BLaER1 (cell line): Measurements from ENCODE around the gene RNF10.

Source experiments
- H3K27ac ChIP-seq: shearing (Covaris generic); formaldehyde crosslinking; 2 replicates; pipeline ENCODE4 v1.8.1; 2022
- H3K27me3 ChIP-seq: shearing (Covaris generic); formaldehyde crosslinking; 2 replicates; pipeline ENCODE4 v1.8.1; 2022
- H3K36me3 ChIP-seq: shearing (Covaris generic); formaldehyde crosslinking; 2 replicates; pipeline ENCODE4 v1.8.1; 2022
- H3K4me1 ChIP-seq: shearing (Covaris generic); formaldehyde crosslinking; 2 replicates; pipeline ENCODE4 v1.8.1; 2022
- H3K4me2 ChIP-seq: shearing (Covaris generic); formaldehyde crosslinking; 2 replicates; pipeline ENCODE4 v1.8.1; 2022
- H3K4me3 ChIP-seq: shearing (Covaris generic); formaldehyde crosslinking; 2 replicates; pipeline ENCODE4 v1.8.1; 2022
- H3K9ac ChIP-seq: shearing (Covaris generic); formaldehyde crosslinking; 2 replicates; pipeline ENCODE4 v1.8.1; 2022
- H3K9me3 ChIP-seq: shearing (Covaris generic); formaldehyde crosslinking; 2 replicates; pipeline ENCODE4 v1.8.1; 2022
- H4K20me1 ChIP-seq: shearing (Covaris generic); formaldehyde crosslinking; 2 replicates; pipeline ENCODE4 v1.8.1; 2022
- Cebpa-rat ChIP-seq: shearing (Covaris generic); IDR thresholded peaks from 2 replicates; pipeline ENCODE4 v1.8.1; 2022

RNF10 gene

GRCh38 chr12:120574106-120574505 is 40.0 kb downstream of the RNF10 start:
- no peak overlapping the region for H3K4me3 ChIP-seq
- peaks cover 100% of the 10 kb centered on the region for H3K36me3 ChIP-seq
- H4K20me1 ChIP-seq, result peaks cover 59% of the 10 kb centered on the region
- H3K27ac ChIP-seq, result no peak overlapping the region
- H3K4me1 ChIP-seq, result no peaks in the 10 kb centered on the region
- no peaks in the 10 kb centered on the region for H3K27me3 ChIP-seq
- no peak overlapping the region for H3K9ac ChIP-seq
- no peak overlapping the region for H3K4me2 ChIP-seq
- TF ChIP-seq Cebpa-rat, result no peak
- no peaks in the 10 kb centered on the region for H3K9me3 ChIP-seq

- no peak for TF ChIP-seq Cebpa-rat
- H3K36me3 ChIP-seq, result peaks cover 57% of the 10 kb centered on the region
- peaks cover 18% of the 10 kb centered on the region for H3K27me3 ChIP-seq
- no peak overlapping the region for H3K9ac ChIP-seq
- no peaks in the 10 kb centered on the region for H3K9me3 ChIP-seq
- H3K27ac ChIP-seq, result no peak overlapping the region
- H4K20me1 ChIP-seq, result peaks cover 40% of the 10 kb centered on the region; the same call in 1 of the 2 replicates
- peaks cover 26% of the 10 kb centered on the region for H3K4me1 ChIP-seq
- no peak overlapping the region for H3K4me3 ChIP-seq
- H3K4me2 ChIP-seq, result no peak overlapping the region
Observed at GRCh38 chr12:120579179-120579578, 45.0 kb downstream of the RNF10 start.

GRCh38 chr12:120580787-120581723 is 46.9 kb downstream of the RNF10 start, which contains the start of gene POP5:
TSS of gene POP5 (minus strand) at chr12:120581402. CDS start at chr12:120581362, 40 bp downstream.
- peak within 1 kb of the TSS; percentile 81 for H3K9ac ChIP-seq
- no peaks in the 10 kb centered on the region for H3K9me3 ChIP-seq
- peaks cover 38% of the 10 kb centered on the region for H3K36me3 ChIP-seq
- H3K4me2 ChIP-seq, result peak within 1 kb of the TSS; percentile 93
- peaks cover 32% of the 10 kb centered on the region for H3K4me1 ChIP-seq
- H3K27me3 ChIP-seq, result peaks cover 36% of the 10 kb centered on the region
- peak within 1 kb of the TSS; percentile 38; the same call in 1 of the 2 replicates for H3K27ac ChIP-seq
- peaks cover 47% of the 10 kb centered on the region for H4K20me1 ChIP-seq
- no peak for TF ChIP-seq Cebpa-rat
- peak within 1 kb of the TSS; percentile 81 for H3K4me3 ChIP-seq

GRCh38 chr12:120581998-120582397 is 47.8 kb downstream of the RNF10 start:
- Histone ChIP-seq H3K4me2 (peak overlapping the region; percentile 93), H3K9me3 (no peaks in the 10 kb centered on the region), H3K4me3 (peak overlapping the region; percentile 81), H3K27ac (no peak overlapping the region), H3K4me1 (peaks cover 32% of the 10 kb centered on the region), H3K27me3 (peaks cover 42% of the 10 kb centered on the region), H3K9ac (peak overlapping the region; percentile 67), H3K36me3 (peaks cover 29% of the 10 kb centered on the region), H4K20me1 (peaks cover 39% of the 10 kb centered on the region)
- TF ChIP-seq Cebpa-rat, result no peak

- no peak overlapping the region for H3K9ac ChIP-seq
- H3K4me1 ChIP-seq, result peaks cover 32% of the 10 kb centered on the region
- H3K4me2 ChIP-seq, result peak overlapping the region; percentile 11; the same call in 1 of the 2 replicates
- H3K27ac ChIP-seq, result no peak overlapping the region
- H3K9me3 ChIP-seq, result no peaks in the 10 kb centered on the region
- TF ChIP-seq Cebpa-rat, result no peak
- H3K4me3 ChIP-seq, result no peak overlapping the region
- H4K20me1 ChIP-seq, result peaks cover 30% of the 10 kb centered on the region
- peaks cover 42% of the 10 kb centered on the region for H3K27me3 ChIP-seq
- H3K36me3 ChIP-seq, result peaks cover 13% of the 10 kb centered on the region
Observed at GRCh38 chr12:120583478-120584030, 49.4 kb downstream of the RNF10 start.

- Histone ChIP-seq H3K9ac (peak overlapping the region; percentile 45; the same call in 1 of the 2 replicates), H3K27ac (no peak overlapping the region), H3K36me3 (peaks cover 3% of the 10 kb centered on the region), H3K27me3 (peaks cover 42% of the 10 kb centered on the region), H3K4me1 (peaks cover 32% of the 10 kb centered on the region), H3K9me3 (no peaks in the 10 kb centered on the region), H4K20me1 (peaks cover 25% of the 10 kb centered on the region), H3K4me2 (peak overlapping the region; percentile 86), H3K4me3 (peak overlapping the region; percentile 61)
- TF ChIP-seq Cebpa-rat, result no peak
Observed at GRCh38 chr12:120584343-120585149, 50.4 kb downstream of the RNF10 start.

GRCh38 chr12:120586206-120586605 is 52.0 kb downstream of the RNF10 start:
- TF ChIP-seq Cebpa-rat, result no peak
- H3K27ac ChIP-seq, result no peak overlapping the region

GRCh38 chr12:120586860-120587259 is 52.7 kb downstream of the RNF10 start:
- Histone ChIP-seq H3K9me3 (no peaks in the 10 kb centered on the region), H3K9ac (no peak overlapping the region), H3K4me3 (no peak overlapping the region), H3K27me3 (peaks cover 42% of the 10 kb centered on the region), H3K36me3 (no peaks in the 10 kb centered on the region), H3K27ac (no peak overlapping the region), H3K4me1 (peaks cover 19% of the 10 kb centered on the region), H3K4me2 (no peak overlapping the region), H4K20me1 (peaks cover 16% of the 10 kb centered on the region)
- TF ChIP-seq Cebpa-rat, result no peak

More at GRCh38 chr12:120586206-120586605, 52.0 kb downstream of the RNF10 start:
- Histone ChIP-seq H3K27me3 (peaks cover 42% of the 10 kb centered on the region), H4K20me1 (peaks cover 16% of the 10 kb centered on the region), H3K4me3 (no peak overlapping the region), H3K4me2 (no peak overlapping the region), H3K9me3 (no peaks in the 10 kb centered on the region), H3K9ac (no peak overlapping the region), H3K36me3 (no peaks in the 10 kb centered on the region), H3K4me1 (peaks cover 21% of the 10 kb centered on the region)

- peaks cover 32% of the 10 kb centered on the region for H3K27me3 ChIP-seq
- H3K4me3 ChIP-seq, result no peak overlapping the region
- no peaks in the 10 kb centered on the region for H3K9me3 ChIP-seq
- no peaks in the 10 kb centered on the region for H3K36me3 ChIP-seq
- TF ChIP-seq Cebpa-rat, result no peak
- H3K4me1 ChIP-seq, result peaks cover 11% of the 10 kb centered on the region; the same call in 1 of the 2 replicates
- peaks cover 16% of the 10 kb centered on the region for H4K20me1 ChIP-seq
- no peak overlapping the region for H3K9ac ChIP-seq
- no peak overlapping the region for H3K4me2 ChIP-seq
- no peak overlapping the region for H3K27ac ChIP-seq
Observed at GRCh38 chr12:120588371-120588770, 54.2 kb downstream of the RNF10 start.
